ENCODE measurements around the gene MKNK2. TPM values are rescaled to one million over a fixed set of nuclear protein-coding genes. Genes with fewer than 3 reads are reported as not detected.
A peak's percentile ranks its signal among the peaks of the same experiment; 100 is the strongest.

MKNK2 gene
- total RNA-seq, 1 donor from 2014 or later, result 314 TPM

GRCh38 chr19:2003874-2004273 is 47.2 kb downstream of the MKNK2 start:
- Histone ChIP-seq H3K9me3 (no peaks in the 10 kb centered on the region), H3K27ac (no peak overlapping the region), H3K27me3 (no peaks in the 10 kb centered on the region), H3K4me1 (no peaks in the 10 kb centered on the region), H3K36me3 (peaks cover 23% of the 10 kb centered on the region), H3K4me3 (no peak overlapping the region)
- no peak for TF ChIP-seq CTCF (IDR thresholded peaks at IDR 0.05)
- intact Hi-C loops (cut with DNase I), result no loop called here
- no peak for ATAC-seq
- no peak for DNase-seq

- Histone ChIP-seq H3K36me3 (peaks cover 30% of the 10 kb centered on the region), H3K4me3 (no peak overlapping the region), H3K27ac (no peak overlapping the region), H3K27me3 (no peaks in the 10 kb centered on the region), H3K4me1 (no peaks in the 10 kb centered on the region), H3K9me3 (no peaks in the 10 kb centered on the region)
- no peak for DNase-seq
- peak; percentile 13 for ATAC-seq
- intact Hi-C loops (cut with DNase I), result no loop called here
- no peak for TF ChIP-seq CTCF (IDR thresholded peaks at IDR 0.05)
Measured at GRCh38 chr19:1999856-2000515, 51.1 kb downstream of the MKNK2 start.

- H3K27me3 ChIP-seq, result no peaks in the 10 kb centered on the region
- no peak overlapping the region for H3K4me3 ChIP-seq
- no peaks in the 10 kb centered on the region for H3K9me3 ChIP-seq
- DNase-seq (no peak), ATAC-seq (peak; percentile 19)
- H3K27ac ChIP-seq, result no peak overlapping the region
- H3K36me3 ChIP-seq, result peaks cover 30% of the 10 kb centered on the region
- no peaks in the 10 kb centered on the region for H3K4me1 ChIP-seq
- intact Hi-C loops (cut with DNase I), result no loop called here
- no peak for TF ChIP-seq CTCF (IDR thresholded peaks at IDR 0.05)
Measured at GRCh38 chr19:1998712-1999708, 52.0 kb downstream of the MKNK2 start.

- Histone ChIP-seq H3K4me1 (no peaks in the 10 kb centered on the region), H3K27me3 (no peaks in the 10 kb centered on the region), H3K27ac (no peak overlapping the region), H3K9me3 (no peaks in the 10 kb centered on the region), H3K4me3 (no peak overlapping the region), H3K36me3 (peaks cover 26% of the 10 kb centered on the region)
- DNase-seq (no peak), ATAC-seq (no peak)
- intact Hi-C loops (cut with DNase I), result no loop called here
- TF ChIP-seq CTCF (IDR thresholded peaks at IDR 0.05), result no peak
Measured at GRCh38 chr19:1997353-1998233, 53.5 kb downstream of the MKNK2 start.

- DNase-seq (no peak), ATAC-seq (peak; percentile 52)
- H3K4me3 ChIP-seq, result no peak overlapping the region
- H3K27me3 ChIP-seq, result no peaks in the 10 kb centered on the region
- no peak overlapping the region for H3K27ac ChIP-seq
- H3K36me3 ChIP-seq, result peaks cover 43% of the 10 kb centered on the region
- intact Hi-C loops (cut with DNase I), result no loop called here
- no peaks in the 10 kb centered on the region for H3K4me1 ChIP-seq
- no peaks in the 10 kb centered on the region for H3K9me3 ChIP-seq
- TF ChIP-seq CTCF (IDR thresholded peaks at IDR 0.05), result no peak
Measured at GRCh38 chr19:1992759-1993260, 58.2 kb downstream of the MKNK2 start.
